Upper lobe of left lung (tissue), 6 donors: Measurements from ENCODE around the gene CDH12. TPM values are rescaled to one million over a fixed set of nuclear protein-coding genes. Genes with fewer than 3 reads are reported as not detected.

Source experiments
- ATAC-seq, 2 donors: fragments of 200-7000 bp; cut with Tn5 transposase; one replicate each; pipeline ENCODE4 v1.9.1; 2022; ENCODE audit warnings: mild to moderate bottlenecking in 2 of 2, moderate library complexity in 2 of 2; ENCODE audit not compliant: low FRiP score in 2 of 2
- DNase-seq, 2 donors: peaks; one replicate each; pipeline ENCODE4 v3.0.0-alpha.2; 2019 to 2020
- H3K27ac ChIP-seq, 4 donors: fragments of 200-600 bp; sonication (generic); one replicate each; pipeline ENCODE4 v1.5.1; 2016 to 2019
- H3K27me3 ChIP-seq, 4 donors: fragments of 200-600 bp; sonication (generic); one replicate each; pipeline ENCODE4 v1.5.1; 2017 to 2019
- H3K36me3 ChIP-seq, 4 donors: fragments of 200-600 bp; sonication (generic); one replicate each; pipeline ENCODE4 v1.5.1; 2016 to 2019
- H3K4me1 ChIP-seq, 4 donors: fragments of 200-600 bp; sonication (generic); one replicate each; pipeline ENCODE4 v1.5.1; 2018 to 2019
- H3K4me3 ChIP-seq, 4 donors: fragments of 200-600 bp; sonication (generic); one replicate each; pipeline ENCODE4 v1.5.1; 2017 to 2019; ENCODE audit warnings: mild to moderate bottlenecking in 2 of 4, moderate library complexity in 1 of 4
- H3K9me3 ChIP-seq, 4 donors: fragments of 200-600 bp; sonication (generic); one replicate each; pipeline ENCODE4 v1.5.1; 2018 to 2019
- EP300 ChIP-seq, 4 donors: sonication (generic); formaldehyde crosslinking; IDR thresholded peaks; one replicate each; pipeline ENCODE4 v1.5.1; 2017; ENCODE audit warnings: antibody characterized with exemption in 4 of 4, control low read depth in 2 of 4
- POLR2A ChIP-seq, 4 donors: fragments of 450-650 bp; IDR thresholded peaks; one replicate each; pipeline ENCODE4 v1.5.1; 2016 to 2017; ENCODE audit warnings: antibody characterized with exemption in 4 of 4, mild to moderate bottlenecking in 2 of 4
- POLR2AphosphoS5 ChIP-seq, 2 donors: sonication (generic); formaldehyde crosslinking; IDR thresholded peaks; one replicate each; pipeline ENCODE4 v1.5.1; 2017; ENCODE audit warnings: antibody characterized with exemption in 2 of 2
- WGBS, 2 donors: methylation state at CpG; one replicate each; pipeline ENCODE4 v1.1.5; 2017 to 2018; 5-methylcytosine and 5-hydroxymethylcytosine counted together
- total RNA-seq, 6 donors: library from RNA; depleted of rRNA in 4 of 6; stranded (reverse); fragments of >200 nt in 4 of 6; gene quantifications; one replicate each; pipeline versions ENCODE4 v1.1.0 to v1.2.1, GENCODE V29; 2016 to 2021
- TF ChIP-seq, protein P1 (sequence below), 6 experiments: fragments of 450-650 bp in 4 of 6; fragments of 200-600 bp in 2 of 6; sonication (generic) in 2 of 6; IDR thresholded peaks; one replicate each; pipeline ENCODE4 v1.5.1; 2016 to 2019; ENCODE audit warnings: antibody characterized with exemption in 6 of 6
- donor health status: DM: no; HTN: no; CAD: no; lungs with moderate emphysema.
- donor health status: DM: no; HTN: yes; CAD: no; lungs with severe emphysema.

CDH12 gene
- total RNA-seq, 6 donors from 2014 or later: 0.10 to 0.49 TPM; not detected in 4

DNA sequence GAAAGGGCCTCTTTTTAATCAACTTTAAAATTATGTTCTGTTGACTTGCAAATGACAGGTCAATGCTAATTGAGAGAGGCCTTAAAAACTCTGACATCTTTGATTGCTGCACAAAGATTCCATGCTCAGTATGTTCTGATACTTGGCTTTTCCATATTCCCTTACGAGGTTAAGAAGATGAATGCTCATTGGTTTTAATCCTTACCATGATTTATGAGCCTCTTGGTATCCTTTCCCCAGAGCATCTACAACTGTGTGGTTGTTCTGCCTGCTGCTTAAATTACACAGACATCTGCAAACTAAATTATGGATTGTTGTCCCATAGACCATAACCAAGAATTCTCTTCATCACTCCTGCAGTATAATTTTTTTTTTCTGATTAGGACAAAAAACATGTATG lies 352.6 kb downstream of the CDH12 start:
- ATAC-seq (no peak), DNase-seq (no peak)
- no peak overlapping the region for H3K4me3 ChIP-seq
- H3K4me1 ChIP-seq: no peaks in the 10 kb centered on the region
- no peak for TF ChIP-seq POLR2A (IDR thresholded peaks at IDR 0.05)
- no peak for TF ChIP-seq EP300 (IDR thresholded peaks at IDR 0.05)
- TF ChIP-seq, protein P1, sequence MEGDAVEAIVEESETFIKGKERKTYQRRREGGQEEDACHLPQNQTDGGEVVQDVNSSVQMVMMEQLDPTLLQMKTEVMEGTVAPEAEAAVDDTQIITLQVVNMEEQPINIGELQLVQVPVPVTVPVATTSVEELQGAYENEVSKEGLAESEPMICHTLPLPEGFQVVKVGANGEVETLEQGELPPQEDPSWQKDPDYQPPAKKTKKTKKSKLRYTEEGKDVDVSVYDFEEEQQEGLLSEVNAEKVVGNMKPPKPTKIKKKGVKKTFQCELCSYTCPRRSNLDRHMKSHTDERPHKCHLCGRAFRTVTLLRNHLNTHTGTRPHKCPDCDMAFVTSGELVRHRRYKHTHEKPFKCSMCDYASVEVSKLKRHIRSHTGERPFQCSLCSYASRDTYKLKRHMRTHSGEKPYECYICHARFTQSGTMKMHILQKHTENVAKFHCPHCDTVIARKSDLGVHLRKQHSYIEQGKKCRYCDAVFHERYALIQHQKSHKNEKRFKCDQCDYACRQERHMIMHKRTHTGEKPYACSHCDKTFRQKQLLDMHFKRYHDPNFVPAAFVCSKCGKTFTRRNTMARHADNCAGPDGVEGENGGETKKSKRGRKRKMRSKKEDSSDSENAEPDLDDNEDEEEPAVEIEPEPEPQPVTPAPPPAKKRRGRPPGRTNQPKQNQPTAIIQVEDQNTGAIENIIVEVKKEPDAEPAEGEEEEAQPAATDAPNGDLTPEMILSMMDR (IDR thresholded peaks at IDR 0.05): no peak
- no peaks in the 10 kb centered on the region for H3K27me3 ChIP-seq
- H3K27ac ChIP-seq: no peak overlapping the region
- WGBS, 2 donors: 71 to 76% methylated on average over 1 of the region's 1 CpG
- no peaks in the 10 kb centered on the region for H3K36me3 ChIP-seq
- no peaks in the 10 kb centered on the region for H3K9me3 ChIP-seq

DNA sequence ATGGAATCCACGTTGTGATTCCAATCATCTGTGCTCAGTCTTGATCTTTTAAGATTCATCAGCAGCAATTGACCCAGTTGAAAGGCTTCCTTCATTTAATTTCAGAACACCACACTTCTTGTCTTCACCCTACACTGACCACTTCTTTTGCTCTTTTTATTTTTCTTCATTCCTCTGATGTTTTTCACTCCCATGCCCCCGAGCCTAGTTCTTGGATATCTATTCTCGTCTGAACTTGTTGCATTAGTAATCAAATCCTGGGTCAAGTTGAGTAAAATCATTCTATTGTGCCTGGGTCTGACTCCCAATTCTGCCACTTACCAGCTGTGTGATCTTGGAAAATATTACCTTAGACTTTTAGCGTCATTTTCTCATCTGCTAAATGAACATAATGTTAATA lies 356.5 kb downstream of the CDH12 start:
- ATAC-seq: no peak
- WGBS, 2 donors: 54 to 57% methylated on average over 4 of the region's 4 CpGs

DNA sequence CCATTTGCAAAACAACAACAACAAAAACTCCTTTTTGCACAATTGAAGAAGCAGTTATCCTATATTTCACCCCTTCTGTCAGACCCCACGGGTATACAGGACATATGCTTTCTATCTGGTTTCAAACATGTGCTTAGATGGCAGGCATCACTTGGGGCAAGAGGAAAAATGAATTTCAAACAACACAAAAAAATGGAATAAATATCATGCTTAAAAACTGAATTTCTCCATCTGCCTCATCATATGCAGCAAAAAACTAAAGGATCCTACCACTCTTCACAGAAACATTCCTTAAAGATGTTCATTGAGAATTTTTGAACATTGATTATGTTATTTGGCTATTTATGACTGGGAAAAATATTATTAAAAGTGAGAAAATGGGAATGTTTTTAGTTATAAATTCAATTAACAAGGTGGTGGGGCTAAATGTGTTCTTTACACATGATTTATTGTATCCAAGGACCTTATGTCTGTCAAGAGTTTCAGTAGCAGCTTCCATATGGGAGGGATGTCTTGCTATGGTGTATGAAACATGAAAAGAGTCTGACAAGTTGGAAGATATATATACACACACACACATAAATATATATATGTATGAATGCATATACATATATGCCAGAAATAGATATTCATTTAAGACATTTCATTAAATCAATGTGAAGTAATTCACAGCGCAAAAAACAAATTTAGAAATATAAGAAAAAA lies 358.0 kb downstream of the CDH12 start:
- DNase-seq (no peak), ATAC-seq (no peak)
- Histone ChIP-seq H3K4me3 (no peak overlapping the region), H3K27ac (no peak overlapping the region), H3K36me3 (no peaks in the 10 kb centered on the region), H3K27me3 (no peaks in the 10 kb centered on the region), H3K4me1 (no peaks in the 10 kb centered on the region), H3K9me3 (no peaks in the 10 kb centered on the region)
- TF ChIP-seq POLR2A (IDR thresholded peaks at IDR 0.05): no peak
- TF ChIP-seq POLR2AphosphoS5 (IDR thresholded peaks at IDR 0.05): no peak
- TF ChIP-seq EP300 (IDR thresholded peaks at IDR 0.05): no peak
- TF ChIP-seq, protein P1 (IDR thresholded peaks at IDR 0.05): no peak
- WGBS, 2 donors: 81 to 84% methylated on average over 2 of the region's 2 CpGs

More for the DNA sequence above, 356.5 kb downstream of the CDH12 start:
- Histone ChIP-seq H3K4me1 (no peaks in the 10 kb centered on the region), H3K36me3 (no peaks in the 10 kb centered on the region), H3K27me3 (no peaks in the 10 kb centered on the region), H3K9me3 (no peaks in the 10 kb centered on the region), H3K4me3 (no peak overlapping the region), H3K27ac (no peak overlapping the region)
- DNase-seq: no peak
- TF ChIP-seq POLR2AphosphoS5 (IDR thresholded peaks at IDR 0.05) (no peak), POLR2A (IDR thresholded peaks at IDR 0.05) (no peak), EP300 (IDR thresholded peaks at IDR 0.05) (no peak)
- TF ChIP-seq, protein P1 (IDR thresholded peaks at IDR 0.05): no peak

DNA sequence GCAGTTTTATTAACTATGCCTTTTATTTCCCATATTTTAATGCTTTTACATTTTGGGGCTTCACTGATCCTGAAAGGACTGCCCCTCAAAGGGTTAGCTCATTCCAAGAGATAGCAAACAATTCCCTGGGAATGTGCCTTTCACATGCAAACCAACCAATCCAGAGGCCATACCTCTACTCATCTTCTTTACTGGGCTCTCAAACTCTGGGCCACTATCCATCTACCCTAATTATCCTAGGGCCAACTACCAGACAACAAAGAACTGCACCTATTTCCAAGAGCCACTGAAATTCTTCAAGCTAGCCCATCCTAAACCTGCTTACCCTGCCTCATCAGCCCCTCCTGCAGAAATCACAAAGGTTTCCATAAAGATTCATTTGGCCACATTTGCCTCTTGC lies 364.7 kb downstream of the CDH12 start:
- H3K27me3 ChIP-seq: no peaks in the 10 kb centered on the region
- no peaks in the 10 kb centered on the region for H3K9me3 ChIP-seq
- ATAC-seq: no peak
- DNase-seq: no peak
- no peaks in the 10 kb centered on the region for H3K4me1 ChIP-seq
- TF ChIP-seq POLR2A (IDR thresholded peaks at IDR 0.05) (no peak), POLR2AphosphoS5 (IDR thresholded peaks at IDR 0.05) (no peak)
- TF ChIP-seq, protein P1 (IDR thresholded peaks at IDR 0.05): no peak
- H3K4me3 ChIP-seq: no peak overlapping the region
- no peaks in the 10 kb centered on the region for H3K36me3 ChIP-seq
- no peak overlapping the region for H3K27ac ChIP-seq

DNA sequence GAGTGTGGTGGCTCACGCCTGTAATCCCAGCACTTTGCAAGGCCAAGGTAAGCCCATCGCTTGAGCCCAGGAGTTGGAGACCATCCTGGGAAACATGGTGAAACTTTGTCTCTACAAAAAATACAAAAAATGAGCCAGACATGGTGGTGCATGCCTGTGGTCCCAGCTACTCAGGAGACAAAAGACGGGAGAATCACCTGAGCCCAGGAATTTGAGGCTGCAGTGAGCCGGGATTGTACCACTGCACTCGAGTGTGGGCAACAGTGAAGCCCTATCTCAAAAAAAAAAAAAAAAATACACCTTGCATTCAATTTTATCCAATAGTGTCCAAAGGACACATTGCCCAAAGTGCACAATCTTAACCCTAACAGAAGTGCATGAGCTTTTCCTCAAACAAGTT lies 372.8 kb downstream of the CDH12 start:
- Histone ChIP-seq H3K4me3 (no peak overlapping the region), H3K36me3 (no peaks in the 10 kb centered on the region), H3K4me1 (no peaks in the 10 kb centered on the region), H3K9me3 (no peaks in the 10 kb centered on the region), H3K27me3 (no peaks in the 10 kb centered on the region), H3K27ac (no peak overlapping the region)
- WGBS, 2 donors: 69 to 72% methylated on average over 5 of the region's 5 CpGs
- ATAC-seq: no peak
- TF ChIP-seq POLR2A (IDR thresholded peaks at IDR 0.05) (no peak), POLR2AphosphoS5 (IDR thresholded peaks at IDR 0.05) (no peak), EP300 (IDR thresholded peaks at IDR 0.05) (no peak)
- TF ChIP-seq, protein P1 (IDR thresholded peaks at IDR 0.05): no peak
- no peak for DNase-seq
